SK-MEL-5 (cell line): ENCODE measurements around the gene USE1. TPM values are rescaled to one million over a fixed set of nuclear protein-coding genes. Genes with fewer than 3 reads are reported as not detected.
"Not testable (repeated sequence)": the region's sequence is repeated elsewhere in the genome, so short reads cannot be mapped to it uniquely, and the experiment has no call there.

ENCODE experiments used
- DNase-seq: peaks from one replicate; pipeline ENCODE4 v3.0.0-alpha.2; 2016; ENCODE audit warnings: low read depth, low spot score
- in situ Hi-C: cut with HindIII; loops from 2 replicates; pipeline ENCODE4 v1.10.0; 2016; ENCODE audit warnings: low sequenced_read_pairs, high pct_unique_total_duplicates, low pct_unique_long_range_greater_than_20kb
- polyA plus RNA-seq, 2 experiments: library from polyadenylated mRNA; depleted of rRNA; stranded (reverse); fragments of >200 nt; gene quantifications; 2 replicates each; pipeline ENCODE4 v1.2.3, GENCODE V29; 2015
- total RNA-seq: library from RNA; depleted of rRNA; stranded (reverse); fragments of >200 nt; shearing (Covaris generic); gene quantifications from 2 replicates; pipeline ENCODE4 v1.2.3, GENCODE V29; 2014; rRNA removed

USE1 gene
- 6.8 and 8.5 TPM in 2 replicates for total RNA-seq
- 11.6 and 12.5 TPM in 2 replicates for polyA plus RNA-seq (2015; cell fraction: cytosol; rRNA removed)
- polyA plus RNA-seq (2015; cell fraction: nucleus; rRNA removed), result 53.6 and 53.9 TPM in 2 replicates

- DNase-seq, result peak; percentile 74
- in situ Hi-C loops, result no loop called here
Observed at GRCh38 chr19:17215127-17215971, at the start of gene USE1. TSS of gene USE1 (plus strand) at chr19:17215357. CDS start at chr19:17215406, 49 bp downstream.

GRCh38 chr19:17165715-17166114, 49.4 kb upstream of the USE1 start:
- in situ Hi-C loops, result no loop called here
- DNase-seq, result no peak

- in situ Hi-C loops, result no loop called here
- DNase-seq, result no peak
Observed at GRCh38 chr19:17170538-17171297, 44.4 kb upstream of the USE1 start.

- in situ Hi-C loops, result no loop called here
- no peak for DNase-seq
Observed at GRCh38 chr19:17171874-17172273, 43.3 kb upstream of the USE1 start.

- in situ Hi-C loops, result no loop called here
- DNase-seq, result no peak
Observed at GRCh38 chr19:17172624-17173345, 42.4 kb upstream of the USE1 start.

- DNase-seq, result no peak
- in situ Hi-C loops, result no loop called here
Observed at GRCh38 chr19:17178291-17178690, 36.9 kb upstream of the USE1 start.

GRCh38 chr19:17180997-17181702, 34.0 kb upstream of the USE1 start:
- in situ Hi-C loops, result no loop called here
- no peak for DNase-seq

- in situ Hi-C loops, result no loop called here
- DNase-seq, result no peak
Observed at GRCh38 chr19:17183271-17183761, 31.8 kb upstream of the USE1 start.

GRCh38 chr19:17183858-17184321, 31.3 kb upstream of the USE1 start:
- DNase-seq, result no peak
- in situ Hi-C loops, result no loop called here

GRCh38 chr19:17184371-17184841, 30.8 kb upstream of the USE1 start:
- in situ Hi-C loops, result no loop called here
- no peak for DNase-seq

- in situ Hi-C loops, result no loop called here
- DNase-seq, result no peak
Observed at GRCh38 chr19:17185590-17185989, 29.6 kb upstream of the USE1 start.

- in situ Hi-C loops, DNase-seq: not testable (repeated sequence)
Observed at GRCh38 chr19:17191736-17192135, 23.4 kb upstream of the USE1 start.

- no peak for DNase-seq
- in situ Hi-C loops, result no loop called here
Observed at GRCh38 chr19:17192751-17193150, 22.4 kb upstream of the USE1 start.

GRCh38 chr19:17194608-17195007, 20.5 kb upstream of the USE1 start:
- in situ Hi-C loops, result no loop called here
- DNase-seq, result no peak

- in situ Hi-C loops, result no loop called here
- no peak for DNase-seq
Observed at GRCh38 chr19:17195106-17195505, 20.1 kb upstream of the USE1 start.

GRCh38 chr19:17196610-17197009, 18.5 kb upstream of the USE1 start:
- in situ Hi-C loops, result no loop called here
- DNase-seq, result no peak

- DNase-seq, result no peak
- in situ Hi-C loops, result no loop called here
Observed at GRCh38 chr19:17197666-17198065, 17.5 kb upstream of the USE1 start.
